GM23248 (cell line): ENCODE data around the gene TP53TG5.

Source experiments
- EZH2 ChIP-seq: fragments of 200-600 bp; sonication (generic); IDR thresholded peaks from 2 replicates; pipeline ENCODE4 v1.6.1; 2018; ENCODE audit warnings: antibody characterized with exemption, mild to moderate bottlenecking; ENCODE audit not compliant: insufficient read depth, poor library complexity, severe bottlenecking
- EZH2phosphoT487 ChIP-seq: fragments of 200-600 bp; sonication (generic); IDR thresholded peaks from 2 replicates; pipeline ENCODE4 v1.6.1; 2018; ENCODE audit warnings: antibody characterized with exemption, moderate library complexity, mild to moderate bottlenecking, low read depth; ENCODE audit not compliant: insufficient read depth

GRCh38 chr20:45337367-45338120 is 40.6 kb downstream of the TP53TG5 start:
- TF ChIP-seq EZH2 (no peak), EZH2phosphoT487 (0 out of 2 replicates have a peak, but pooled peaks have one; percentile 37)
